OCI-LY1 (cell line): ENCODE measurements around the gene SNX32.

Source experiments
- H2AFZ ChIP-seq: fragments of 200-600 bp; sonication (generic), shearing (Covaris generic); 2 replicates; pipeline ENCODE4 v1.6.0; 2014; ENCODE audit warnings: antibody characterized with exemption, mild to moderate bottlenecking, low read length
- H3F3A ChIP-seq: fragments of 200-600 bp; sonication (generic), shearing (Covaris generic); 2 replicates; pipeline ENCODE4 v1.6.0; 2014; ENCODE audit warnings: mild to moderate bottlenecking, antibody characterized with exemption, low read length, moderate library complexity; ENCODE audit not compliant: insufficient read depth
- H3K27ac ChIP-seq: fragments of 200-600 bp; sonication (generic); 2 replicates; pipeline ENCODE4 v1.5.1; 2014; ENCODE audit warnings: low read length, mixed run types, mild to moderate bottlenecking, low read depth; ENCODE audit not compliant: poor library complexity, severe bottlenecking
- H3K27me3 ChIP-seq: fragments of 200-600 bp; sonication (generic); 2 replicates; pipeline ENCODE4 v1.6.0; 2014; ENCODE audit warnings: antibody characterized with exemption, mild to moderate bottlenecking, low read length, moderate library complexity; ENCODE audit not compliant: insufficient read depth
- H3K36me3 ChIP-seq: fragments of 200-600 bp; sonication (generic); 2 replicates; pipeline ENCODE4 v1.6.1; 2014; ENCODE audit warnings: mild to moderate bottlenecking, antibody characterized with exemption, low read length, moderate library complexity, mixed read lengths; ENCODE audit not compliant: insufficient read depth
- H3K4me1 ChIP-seq: fragments of 200-600 bp; sonication (generic); 2 replicates; pipeline ENCODE4 v1.5.1; 2014; ENCODE audit warnings: mild to moderate bottlenecking, low read length, moderate library complexity; ENCODE audit not compliant: insufficient read depth, severe bottlenecking
- H3K4me2 ChIP-seq: fragments of 200-600 bp; sonication (generic), shearing (Covaris generic); 2 replicates; pipeline ENCODE4 v1.6.1; 2014; ENCODE audit warnings: low read length
- H3K4me3 ChIP-seq: fragments of 200-600 bp; sonication (generic); 2 replicates; pipeline ENCODE4 v1.5.1; 2014; ENCODE audit warnings: low read length, low read depth, mild to moderate bottlenecking, mixed read lengths; ENCODE audit not compliant: poor library complexity, severe bottlenecking
- H3K79me2 ChIP-seq: fragments of 200-600 bp; shearing (Covaris generic); 2 replicates; pipeline ENCODE4 v1.6.1; 2016; ENCODE audit warnings: mixed run types, low read length, mixed read lengths; ENCODE audit not compliant: insufficient read depth
- H3K9ac ChIP-seq: fragments of 200-600 bp; sonication (generic), shearing (Covaris generic); 2 replicates; pipeline ENCODE4 v1.6.1; 2014; ENCODE audit warnings: mild to moderate bottlenecking, low read length, mixed read lengths
- H3K9me2 ChIP-seq: fragments of 200-600 bp; sonication (generic), shearing (Covaris generic); 2 replicates; pipeline ENCODE4 v1.6.1; 2014; ENCODE audit warnings: low read depth, mild to moderate bottlenecking, low read length, mixed read lengths
- H3K9me3 ChIP-seq: fragments of 200-600 bp; shearing (Covaris generic); 2 replicates; pipeline ENCODE4 v1.6.1; 2014; ENCODE audit warnings: low read length, mixed read lengths
- H4K20me1 ChIP-seq: fragments of 200-600 bp; sonication (generic), shearing (Covaris generic); 2 replicates; pipeline ENCODE4 v1.6.0; 2016; ENCODE audit warnings: mild to moderate bottlenecking, low read length; ENCODE audit not compliant: insufficient read depth
- CTCF ChIP-seq: fragments of 200-600 bp; sonication (generic), shearing (Covaris generic); IDR thresholded peaks from 2 replicates; pipeline ENCODE4 v1.5.1; 2017; ENCODE audit warnings: mild to moderate bottlenecking, antibody characterized with exemption, low read length, moderate library complexity, mixed read lengths
- EZH2 ChIP-seq: fragments of 200-600 bp; sonication (generic), shearing (Covaris generic); IDR thresholded peaks from 2 replicates; pipeline ENCODE4 v1.8.0; 2017; ENCODE audit warnings: borderline replicate concordance, mixed run types, mild to moderate bottlenecking, antibody characterized with exemption, low read length, moderate library complexity, mixed read lengths

The SNX32 gene

GRCh38 chr11:65801153-65801987 is 32.4 kb upstream of the SNX32 start:
- Histone ChIP-seq H3F3A (no peaks in the 10 kb centered on the region), H3K9me3 (no peaks in the 10 kb centered on the region), H2AFZ (no peak overlapping the region), H3K36me3 (no peaks in the 10 kb centered on the region), H4K20me1 (no peaks in the 10 kb centered on the region), H3K4me1 (no peaks in the 10 kb centered on the region), H3K9me2 (no peaks in the 10 kb centered on the region), H3K27ac (no peak overlapping the region), H3K27me3 (0 out of 2 replicates have a peak, but pooled peaks cover 6% of the 10 kb centered on the region), H3K9ac (no peak overlapping the region), H3K4me2 (no peak overlapping the region), H3K4me3 (no peak overlapping the region), H3K79me2 (no peaks in the 10 kb centered on the region)
- no peak for TF ChIP-seq CTCF
- TF ChIP-seq EZH2, result no peak

GRCh38 chr11:65802841-65803240 is 30.9 kb upstream of the SNX32 start:
- H3K4me3 ChIP-seq, result no peak overlapping the region
- no peak for TF ChIP-seq EZH2
- TF ChIP-seq CTCF, result no peak
- H3K9me3 ChIP-seq, result no peaks in the 10 kb centered on the region
- no peaks in the 10 kb centered on the region for H3K9me2 ChIP-seq
- H3K4me2 ChIP-seq, result no peak overlapping the region
- H3K36me3 ChIP-seq, result no peaks in the 10 kb centered on the region
- no peaks in the 10 kb centered on the region for H4K20me1 ChIP-seq
- H3K4me1 ChIP-seq, result no peaks in the 10 kb centered on the region
- H3K27me3 ChIP-seq, result 0 out of 2 replicates have a peak, but pooled peaks cover 6% of the 10 kb centered on the region
- no peaks in the 10 kb centered on the region for H3F3A ChIP-seq
- H3K9ac ChIP-seq, result no peak overlapping the region
- H3K27ac ChIP-seq, result no peak overlapping the region
- no peak overlapping the region for H2AFZ ChIP-seq
- H3K79me2 ChIP-seq, result no peaks in the 10 kb centered on the region

- H3K4me3 ChIP-seq, result no peak overlapping the region
- H4K20me1 ChIP-seq, result no peaks in the 10 kb centered on the region
- no peak overlapping the region for H3K9ac ChIP-seq
- no peaks in the 10 kb centered on the region for H3K9me2 ChIP-seq
- peaks cover 10% of the 10 kb centered on the region; the same call in 1 of the 2 replicates for H3K27me3 ChIP-seq
- H3K4me1 ChIP-seq, result no peaks in the 10 kb centered on the region
- no peaks in the 10 kb centered on the region for H3F3A ChIP-seq
- TF ChIP-seq CTCF, result no peak
- TF ChIP-seq EZH2, result no peak
- no peaks in the 10 kb centered on the region for H3K79me2 ChIP-seq
- no peaks in the 10 kb centered on the region for H3K9me3 ChIP-seq
- H2AFZ ChIP-seq, result no peak overlapping the region
- H3K36me3 ChIP-seq, result no peaks in the 10 kb centered on the region
- H3K27ac ChIP-seq, result no peak overlapping the region
- H3K4me2 ChIP-seq, result no peak overlapping the region
Measured at GRCh38 chr11:65803797-65804492, 29.8 kb upstream of the SNX32 start.
